Peyer's patch (tissue), 4 donors: Measurements from ENCODE around the gene UBA3.

Experiments used
- CTCF ChIP-seq, 6 experiments: fragments of 450-650 bp in 4 of 6; fragments of 200-600 bp in 2 of 6; sonication (generic) in 1 of 6; IDR thresholded peaks; one replicate each; pipeline ENCODE4 v1.5.1; 2017 to 2019; ENCODE audit warnings: antibody characterized with exemption in 6 of 6, mild to moderate bottlenecking in 3 of 6, moderate library complexity in 1 of 6
- POLR2A ChIP-seq, 2 donors: fragments of 450-650 bp; IDR thresholded peaks; one replicate each; pipeline ENCODE4 v1.5.1; 2017; ENCODE audit warnings: antibody characterized with exemption in 2 of 2, mild to moderate bottlenecking in 2 of 2, moderate library complexity in 2 of 2

GRCh38 chr3:69079269-69080159 is 651 bp downstream of the UBA3 start:
- TF ChIP-seq CTCF (IDR thresholded peaks at IDR 0.05) = no peak
- no peak for TF ChIP-seq POLR2A (IDR thresholded peaks at IDR 0.05)
